DOHH2 (cell line): Measurements from ENCODE around the gene HNRNPR.

Experiments
- CTCF ChIP-seq: fragments of 200-600 bp; sonication (generic); IDR thresholded peaks from one replicate; pipeline ENCODE4 v1.5.1; 2014; ENCODE audit warnings: antibody characterized with exemption, mild to moderate bottlenecking, low read depth, low read length; ENCODE audit not compliant: poor library complexity, severe bottlenecking
- EZH2phosphoT487 ChIP-seq: fragments of 200-600 bp; sonication (generic); IDR thresholded peaks from 2 replicates; pipeline ENCODE4 v1.6.1; 2017; ENCODE audit warnings: borderline replicate concordance, mild to moderate bottlenecking, antibody characterized with exemption, low read length, moderate library complexity, mixed read lengths

DNA sequence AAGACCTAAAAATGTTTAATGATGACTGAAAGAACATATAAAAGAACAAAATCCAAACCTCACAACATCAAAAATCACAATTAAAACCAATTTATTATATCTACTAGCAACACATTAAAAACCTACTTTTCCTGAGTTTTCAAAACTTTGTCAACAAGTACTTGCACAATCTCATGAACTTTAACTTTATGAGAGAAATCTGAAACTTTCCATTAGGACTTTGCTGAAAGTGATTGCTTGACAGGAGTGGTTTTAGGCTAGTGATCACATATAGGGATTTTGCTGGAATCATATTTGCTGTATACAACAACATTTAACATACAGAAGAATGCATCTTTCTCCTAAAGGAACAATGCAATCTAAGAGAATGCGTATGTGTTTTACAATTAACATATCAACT, 13.2 kb downstream of the HNRNPR start:
- TF ChIP-seq EZH2phosphoT487 (no peak), CTCF (no peak)
